ENCODE measurements around the gene DPF1. TPM values are rescaled to one million over a fixed set of nuclear protein-coding genes. Genes with fewer than 3 reads are reported as not detected.

DPF1 gene
- total and polyA plus RNA-seq, 8 donors = 0.19 to 0.37 (median 0.26) TPM; not detected in 5

DNA sequence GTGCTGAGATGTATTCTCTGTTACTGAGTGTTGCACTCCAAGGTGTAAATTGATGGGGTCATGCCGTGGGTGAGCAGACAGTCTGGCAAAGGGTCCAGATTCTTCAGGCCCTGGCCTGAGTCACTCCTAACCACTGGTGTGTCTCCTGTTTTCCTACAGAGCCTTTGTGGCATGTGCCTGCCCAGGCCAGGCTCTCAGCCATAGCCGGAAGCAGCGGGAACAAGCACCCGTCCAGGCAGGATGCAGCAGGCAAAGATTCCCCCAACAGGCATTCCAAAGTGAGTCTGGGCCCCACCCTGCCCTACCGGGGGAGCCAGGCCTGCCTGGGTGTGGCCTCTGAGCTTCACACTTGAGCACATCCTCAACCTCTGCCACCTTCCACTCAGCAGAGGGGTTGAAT lies 61.9 kb downstream of the DPF1 start:
- WGBS, 2 donors = 96 to 98% methylated on average over 5 of the region's 5 CpGs
- Histone ChIP-seq H3K4me1 (no peaks in the 10 kb centered on the region), H3K9me3 (no peaks in the 10 kb centered on the region), H3K36me3 (peaks cover 0 to 30% (median 9%) of the 10 kb centered on the region in 3 donors), H3K27ac (no peak overlapping the region), H3K27me3 (no peaks in the 10 kb centered on the region), H3K4me3 (no peak overlapping the region)
- intact Hi-C loops (cut with DNase I) = no loop called here
- TF ChIP-seq, protein P1, sequence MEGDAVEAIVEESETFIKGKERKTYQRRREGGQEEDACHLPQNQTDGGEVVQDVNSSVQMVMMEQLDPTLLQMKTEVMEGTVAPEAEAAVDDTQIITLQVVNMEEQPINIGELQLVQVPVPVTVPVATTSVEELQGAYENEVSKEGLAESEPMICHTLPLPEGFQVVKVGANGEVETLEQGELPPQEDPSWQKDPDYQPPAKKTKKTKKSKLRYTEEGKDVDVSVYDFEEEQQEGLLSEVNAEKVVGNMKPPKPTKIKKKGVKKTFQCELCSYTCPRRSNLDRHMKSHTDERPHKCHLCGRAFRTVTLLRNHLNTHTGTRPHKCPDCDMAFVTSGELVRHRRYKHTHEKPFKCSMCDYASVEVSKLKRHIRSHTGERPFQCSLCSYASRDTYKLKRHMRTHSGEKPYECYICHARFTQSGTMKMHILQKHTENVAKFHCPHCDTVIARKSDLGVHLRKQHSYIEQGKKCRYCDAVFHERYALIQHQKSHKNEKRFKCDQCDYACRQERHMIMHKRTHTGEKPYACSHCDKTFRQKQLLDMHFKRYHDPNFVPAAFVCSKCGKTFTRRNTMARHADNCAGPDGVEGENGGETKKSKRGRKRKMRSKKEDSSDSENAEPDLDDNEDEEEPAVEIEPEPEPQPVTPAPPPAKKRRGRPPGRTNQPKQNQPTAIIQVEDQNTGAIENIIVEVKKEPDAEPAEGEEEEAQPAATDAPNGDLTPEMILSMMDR (IDR thresholded peaks at IDR 0.05) = no peak
- peak in 1 of 6 donors; percentile 13 for DNase-seq
- no peak for ATAC-seq
- no peak for FAIRE-seq

Other genes with a start within 250 kb of the DPF1 start
- 10 to 100 TPM in 1 of 6 donors, 1 to 10 TPM in 5; 6.9 to 15.2 (median 8.1) TPM for gene PPP1R14A, start 32.2 kb upstream of the DPF1 start, total RNA-seq
- 10 to 100 TPM; 31.4 to 42.8 TPM for gene PPP1R14A, start 32.2 kb upstream of the DPF1 start, polyA plus RNA-seq
- 100 to 1,000 TPM; 121 to 239 (median 152) TPM for gene SPINT2, start 40.4 kb upstream of the DPF1 start, total RNA-seq
- gene SPINT2, start 40.4 kb upstream of the DPF1 start, polyA plus RNA-seq = 100 to 1,000 TPM; 178 to 337 TPM
- 1 to 10 TPM in 5 of 6 donors, under 1 TPM in 1; 0.59 to 6.7 (median 3.0) TPM for gene C19orf33, start 80.0 kb upstream of the DPF1 start, total RNA-seq
- gene C19orf33, start 80.0 kb upstream of the DPF1 start, polyA plus RNA-seq = 10 to 100 TPM; 13.1 to 19.4 TPM
- 10 to 100 TPM in 3 of 6 donors, 1 to 10 TPM in 3; 6.9 to 18.2 (median 11.3) TPM for gene YIF1B, start 91.7 kb upstream of the DPF1 start, total RNA-seq
- gene YIF1B, start 91.7 kb upstream of the DPF1 start, polyA plus RNA-seq = 10 to 100 TPM; 30.9 to 32.3 TPM
- gene KCNK6, start 95.6 kb upstream of the DPF1 start, total RNA-seq = 1 to 10 TPM; 5.0 to 8.7 (median 6.5) TPM
- gene KCNK6, start 95.6 kb upstream of the DPF1 start, polyA plus RNA-seq = 1 to 10 TPM; 3.9 to 9.5 TPM
- gene CATSPERG, start 111.6 kb upstream of the DPF1 start, total RNA-seq = 1 to 10 TPM; 1.0 to 4.7 (median 2.8) TPM
- gene CATSPERG, start 111.6 kb upstream of the DPF1 start, polyA plus RNA-seq = 1 to 10 TPM; 3.1 to 6.9 TPM
- 10 to 100 TPM; 45.0 to 71.3 (median 58.7) TPM for gene PSMD8, start 150.3 kb upstream of the DPF1 start, total RNA-seq
- gene PSMD8, start 150.3 kb upstream of the DPF1 start, polyA plus RNA-seq = 10 to 100 TPM; 25.3 to 76.0 TPM
- gene GGN, start 163.8 kb upstream of the DPF1 start, total RNA-seq = under 1 TPM in 4 of 6 donors, not detected in 2; 0.23 to 0.44 (median 0.26) TPM
- gene GGN, start 163.8 kb upstream of the DPF1 start, polyA plus RNA-seq = 1 to 10 TPM in 1 of 2 donors, under 1 TPM in 1; 0.30 to 2.2 TPM
- 1 to 10 TPM in 3 of 6 donors, under 1 TPM in 3; 0.37 to 3.1 (median 0.96) TPM for gene SPRED3, start 164.5 kb upstream of the DPF1 start, total RNA-seq
- gene SPRED3, start 164.5 kb upstream of the DPF1 start, polyA plus RNA-seq = 1 to 10 TPM in 1 of 2 donors, under 1 TPM in 1; 0.80 to 5.2 TPM
- 10 to 100 TPM; 11.3 to 18.9 (median 15.5) TPM for gene FAM98C, start 178.9 kb upstream of the DPF1 start, total RNA-seq
- gene FAM98C, start 178.9 kb upstream of the DPF1 start, polyA plus RNA-seq = 10 to 100 TPM; 20.6 to 26.7 TPM
- 1 to 10 TPM in 2 of 6 donors, under 1 TPM in 4; 0.20 to 1.3 (median 0.48) TPM for gene RASGRP4, start 202.0 kb upstream of the DPF1 start, total RNA-seq
- under 1 TPM; 0.40 to 0.53 TPM for gene RASGRP4, start 202.0 kb upstream of the DPF1 start, polyA plus RNA-seq
- 1 to 10 TPM in 1 of 6 donors, under 1 TPM in 5; 0.19 to 1.0 (median 0.37) TPM for gene RYR1, start 209.5 kb upstream of the DPF1 start, total RNA-seq
- 1 to 10 TPM in 1 of 2 donors, under 1 TPM in 1; 0.68 to 1.4 TPM for gene RYR1, start 209.5 kb upstream of the DPF1 start, polyA plus RNA-seq

Data from pancreas (tissue), 10 donors.